Activated CD4-positive, alpha-beta T cell treated with anti-CD3 and anti-CD28 coated beads, Interleukin-2, amount 10 ng/mL, durations not matched to agents 7 days and 5 days (primary cell): ENCODE results near the gene CHSY3. TPM values are rescaled to one million over a fixed set of nuclear protein-coding genes. Genes with fewer than 3 reads are reported as not detected.
"Not testable (repeated sequence)": the region's sequence is repeated elsewhere in the genome, so short reads cannot be mapped to it uniquely, and the experiment has no call there.

Experiments
- CTCF ChIA-PET: fragments of 350-600 bp; sonication (Branson Sonifier 250); formaldehyde crosslinking; loops from one replicate; lab custom pipeline; 2021; ENCODE audit warnings: antibody characterized with exemption; lab: Charles Lee
- POLR2A ChIA-PET: fragments of 350-600 bp; sonication (Branson Sonifier 250); formaldehyde crosslinking; loops from one replicate; lab custom pipeline; 2021; ENCODE audit warnings: antibody characterized with exemption; lab: Charles Lee
- DNase-seq: peaks from one replicate; pipeline ENCODE4 v3.0.0-alpha.2; 2020
- H3K27ac Mint-ChIP-seq: one replicate; pipeline ENCODE4 v1.8.0; 2021; ENCODE audit warnings: mild to moderate bottlenecking, moderate library complexity, mixed read lengths
- H3K27me3 Mint-ChIP-seq: one replicate; pipeline ENCODE4 v1.8.0; 2021; ENCODE audit warnings: mixed read lengths
- H3K36me3 Mint-ChIP-seq: one replicate; pipeline ENCODE4 v1.8.0; 2021; ENCODE audit warnings: low read depth, mixed read lengths
- H3K4me1 Mint-ChIP-seq: one replicate; pipeline ENCODE4 v1.8.0; 2021; ENCODE audit warnings: mixed read lengths
- H3K4me3 Mint-ChIP-seq: one replicate; pipeline ENCODE4 v1.8.0; 2021; ENCODE audit warnings: mild to moderate bottlenecking, moderate library complexity, mixed read lengths
- H3K9me3 Mint-ChIP-seq: one replicate; pipeline ENCODE4 v1.8.0; 2021; ENCODE audit warnings: mixed read lengths
- total RNA-seq, 2 experiments: library from RNA; stranded (reverse); gene quantifications; one replicate each; pipeline ENCODE4 v1.2.3, GENCODE V29; 2021

Gene CHSY3
- total RNA-seq, 2 experiments from 2014 or later: not detected

DNA sequence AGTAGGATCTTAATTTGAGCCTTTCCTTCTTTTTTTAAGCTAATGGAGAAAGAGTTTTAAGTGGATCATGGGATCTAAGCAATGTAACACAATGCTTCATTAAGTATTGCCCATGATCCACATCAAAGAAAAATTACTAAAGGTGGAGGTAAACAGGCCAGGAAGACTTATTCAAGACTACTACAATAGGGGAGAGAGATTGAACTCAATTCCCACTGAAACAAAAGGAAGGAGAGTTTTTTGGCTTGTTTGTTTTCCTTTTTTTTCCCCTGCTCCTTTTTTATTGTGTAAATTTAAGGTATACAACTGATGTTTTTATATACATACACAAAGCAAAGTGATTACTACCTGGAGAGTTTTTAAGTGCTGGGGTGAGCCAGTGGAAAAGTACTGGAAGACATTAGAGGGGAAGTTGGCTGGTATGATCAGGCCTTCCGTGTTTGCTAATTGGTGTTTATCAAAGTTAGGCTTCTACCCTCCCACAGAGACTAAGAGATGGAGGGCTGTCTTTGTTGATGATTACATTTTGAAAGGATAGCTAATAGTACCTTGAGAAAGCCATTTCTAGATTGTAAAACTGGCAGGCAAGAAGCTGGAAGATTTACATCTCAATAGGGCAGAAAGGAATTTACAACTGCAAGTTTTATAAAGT lies 262.7 kb downstream of the CHSY3 start:
- H3K9me3 Mint-ChIP-seq: no peaks in the 10 kb centered on the region
- POLR2A ChIA-PET: no interaction called here
- DNase-seq: no peak
- no peak overlapping the region for H3K4me3 Mint-ChIP-seq
- CTCF ChIA-PET: interaction anchor here (0.6 kb wide), 1 partner anchor 360 kb away, joined by 3 read pairs; no protein-coding TSS in a partner anchor
- H3K27ac Mint-ChIP-seq: no peak overlapping the region
- no peaks in the 10 kb centered on the region for H3K36me3 Mint-ChIP-seq
- H3K27me3 Mint-ChIP-seq: no peaks in the 10 kb centered on the region
- H3K4me1 Mint-ChIP-seq: no peaks in the 10 kb centered on the region

DNA sequence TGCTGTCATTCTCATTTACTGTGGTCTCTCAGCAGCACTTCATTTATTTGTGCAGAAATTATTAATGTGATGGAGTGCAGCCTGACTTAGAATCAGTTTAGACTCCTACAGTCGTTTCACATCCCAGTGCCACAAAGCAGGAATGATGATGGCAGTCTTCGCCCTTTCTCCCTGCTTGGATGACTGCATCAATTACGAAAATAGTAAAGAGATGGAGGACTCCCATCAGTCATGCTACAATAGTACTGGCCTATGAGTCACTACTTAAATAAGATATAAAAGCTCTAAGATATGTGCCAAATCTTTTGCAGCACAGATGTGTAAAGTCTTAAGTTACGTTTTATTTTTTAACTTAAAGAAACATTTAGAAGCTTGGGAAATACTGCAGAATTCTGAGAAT lies 263.9 kb downstream of the CHSY3 start:
- ChIA-PET CTCF (no interaction called here), POLR2A (no interaction called here)
- Mint-ChIP-seq H3K4me1 (no peaks in the 10 kb centered on the region), H3K9me3 (no peaks in the 10 kb centered on the region), H3K27me3 (no peaks in the 10 kb centered on the region), H3K27ac (no peak overlapping the region), H3K36me3 (no peaks in the 10 kb centered on the region), H3K4me3 (no peak overlapping the region)
- DNase-seq: no peak

DNA sequence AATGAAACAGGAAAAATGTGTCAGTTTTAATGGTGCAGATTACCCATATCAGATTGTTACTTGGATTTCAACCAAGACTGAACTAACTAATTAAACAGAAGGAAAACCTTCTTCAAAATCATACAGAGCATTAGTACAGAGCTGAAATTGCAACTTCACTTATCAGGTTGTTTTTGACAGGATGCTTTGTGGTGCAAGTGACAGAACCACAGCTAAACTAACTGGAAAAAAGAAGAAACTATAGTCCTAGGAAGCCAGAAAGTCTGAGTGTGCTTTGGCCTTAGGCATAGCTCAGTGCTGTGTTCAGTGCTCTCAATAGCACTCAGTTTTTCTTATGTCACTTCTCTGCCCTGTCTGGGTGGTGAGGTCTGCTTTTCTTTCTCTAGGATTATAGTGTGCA lies 267.4 kb downstream of the CHSY3 start:
- Mint-ChIP-seq H3K36me3 (no peaks in the 10 kb centered on the region), H3K9me3 (no peaks in the 10 kb centered on the region), H3K4me1 (no peaks in the 10 kb centered on the region), H3K27me3 (no peaks in the 10 kb centered on the region), H3K4me3 (no peak overlapping the region), H3K27ac (no peak overlapping the region)
- ChIA-PET POLR2A (no interaction called here), CTCF (no interaction called here)
- no peak for DNase-seq

DNA sequence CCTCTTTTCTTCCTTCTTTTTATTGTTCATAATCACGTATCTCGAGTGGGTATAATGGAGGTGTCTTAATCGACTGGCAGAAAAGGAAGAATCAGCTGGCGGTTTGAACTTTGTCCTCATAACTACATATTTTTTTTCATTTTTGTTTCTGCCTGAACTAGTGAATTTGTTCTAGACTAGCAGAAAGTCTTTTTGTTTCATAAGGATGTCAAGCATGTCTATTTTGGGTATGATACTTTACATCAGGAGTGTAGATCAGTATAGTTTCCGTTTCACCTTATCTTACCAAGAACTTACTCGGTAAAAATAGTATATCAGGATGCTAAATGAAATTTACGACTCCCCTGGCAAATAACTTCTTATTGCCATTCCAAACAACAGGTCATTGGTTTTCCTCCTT lies 278.9 kb downstream of the CHSY3 start:
- no peaks in the 10 kb centered on the region for H3K4me1 Mint-ChIP-seq
- H3K27ac Mint-ChIP-seq: no peak overlapping the region
- H3K4me3 Mint-ChIP-seq: no peak overlapping the region
- no peaks in the 10 kb centered on the region for H3K27me3 Mint-ChIP-seq
- no peaks in the 10 kb centered on the region for H3K9me3 Mint-ChIP-seq
- ChIA-PET CTCF (no interaction called here), POLR2A (no interaction called here)
- no peaks in the 10 kb centered on the region for H3K36me3 Mint-ChIP-seq
- DNase-seq: no peak

DNA sequence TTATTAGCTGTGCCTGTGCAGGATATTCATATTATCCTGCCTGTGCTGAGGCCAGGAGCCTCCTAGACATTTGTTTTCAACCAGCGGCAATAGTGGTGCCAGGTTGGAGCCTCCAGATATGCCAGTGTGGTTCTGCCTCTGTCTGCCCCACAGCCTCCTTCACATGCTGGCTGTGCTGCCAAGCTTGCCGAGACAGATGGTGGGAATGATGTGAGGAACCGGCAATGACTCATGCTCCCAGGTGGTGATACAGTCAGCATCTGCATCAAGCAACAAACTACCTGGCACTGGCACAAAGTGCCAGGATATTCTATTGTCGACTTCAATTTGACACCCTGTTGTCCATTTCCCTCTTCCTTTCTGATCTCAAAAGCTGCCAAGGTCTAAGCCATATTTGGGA lies 285.7 kb downstream of the CHSY3 start:
- ChIA-PET POLR2A (no interaction called here), CTCF (no interaction called here)

DNA sequence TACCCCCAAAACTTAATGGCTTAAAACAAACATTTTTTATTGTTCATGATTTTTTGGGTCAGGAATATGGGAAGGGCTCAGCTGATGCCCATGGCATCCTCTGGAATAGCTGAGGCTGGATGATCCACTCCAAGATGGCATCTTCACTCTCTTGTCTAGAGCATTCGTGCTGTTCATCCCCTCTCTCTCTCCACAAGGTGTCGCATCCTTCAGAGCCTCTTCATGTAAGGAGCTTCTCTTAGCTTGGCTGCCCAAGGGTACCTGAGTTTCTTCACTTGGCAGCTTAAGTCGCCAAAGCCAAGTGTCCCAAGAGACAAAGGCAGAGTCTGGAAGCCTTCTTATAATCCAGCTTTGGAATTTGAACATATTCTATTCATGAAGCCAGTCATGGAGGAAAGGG lies 294.7 kb downstream of the CHSY3 start:
- POLR2A ChIA-PET: no interaction called here
- no peaks in the 10 kb centered on the region for H3K4me1 Mint-ChIP-seq
- H3K4me3 Mint-ChIP-seq: no peak overlapping the region
- CTCF ChIA-PET: no interaction called here
- DNase-seq: no peak
- H3K27ac Mint-ChIP-seq: no peak overlapping the region
- no peaks in the 10 kb centered on the region for H3K27me3 Mint-ChIP-seq
- H3K36me3 Mint-ChIP-seq: no peaks in the 10 kb centered on the region
- H3K9me3 Mint-ChIP-seq: no peaks in the 10 kb centered on the region

More for the DNA sequence above, 285.7 kb downstream of the CHSY3 start:
- Mint-ChIP-seq H3K4me3 (no peak overlapping the region), H3K9me3 (no peaks in the 10 kb centered on the region), H3K4me1 (no peaks in the 10 kb centered on the region), H3K36me3 (no peaks in the 10 kb centered on the region), H3K27me3 (no peaks in the 10 kb centered on the region), H3K27ac (no peak overlapping the region)
- DNase-seq: no peak

DNA sequence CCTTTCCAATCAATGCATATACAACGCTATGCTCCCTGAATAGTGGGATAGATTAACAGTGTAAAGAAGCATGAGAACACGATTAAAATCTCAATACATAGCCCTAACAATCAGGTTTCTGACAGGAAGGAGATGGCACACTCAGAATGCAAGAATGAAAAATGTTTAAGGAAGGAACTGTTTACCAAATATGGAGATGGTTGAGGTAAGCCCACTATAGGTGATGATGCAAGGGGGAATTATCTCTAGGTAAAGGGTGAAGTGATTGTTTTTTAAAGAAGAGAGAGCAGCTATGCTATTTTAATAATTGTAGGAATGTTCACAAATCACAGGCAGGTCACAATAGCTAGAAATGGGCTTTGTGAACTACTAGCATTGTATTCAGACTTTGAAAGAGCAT lies 302.4 kb downstream of the CHSY3 start:
- no peak overlapping the region for H3K27ac Mint-ChIP-seq
- no peaks in the 10 kb centered on the region for H3K27me3 Mint-ChIP-seq
- ChIA-PET POLR2A (no interaction called here), CTCF (no interaction called here)
- H3K4me1 Mint-ChIP-seq: no peaks in the 10 kb centered on the region
- no peaks in the 10 kb centered on the region for H3K36me3 Mint-ChIP-seq
- DNase-seq: no peak
- H3K4me3 Mint-ChIP-seq: no peak overlapping the region
- no peaks in the 10 kb centered on the region for H3K9me3 Mint-ChIP-seq

DNA sequence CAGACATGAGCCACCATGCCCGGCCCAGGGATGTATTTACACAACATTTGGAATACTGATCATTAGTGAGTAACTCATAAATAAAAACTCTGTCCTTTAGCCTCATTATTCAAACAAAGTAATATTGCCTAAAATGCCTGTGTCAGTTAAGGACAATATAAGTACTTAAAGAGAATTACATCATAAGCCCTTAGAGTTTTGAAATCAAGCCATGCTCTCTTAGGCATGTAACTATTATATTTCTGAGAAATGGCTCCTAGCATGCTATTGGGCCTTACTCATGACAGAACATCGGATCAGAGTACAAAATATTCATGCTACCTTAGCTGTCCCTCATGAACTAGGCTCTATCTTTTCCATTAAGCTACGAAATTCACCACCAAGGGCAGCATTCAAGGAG lies 309.3 kb downstream of the CHSY3 start:
- Mint-ChIP-seq H3K27me3 (no peaks in the 10 kb centered on the region), H3K27ac (no peak overlapping the region), H3K9me3 (no peaks in the 10 kb centered on the region), H3K36me3 (no peaks in the 10 kb centered on the region), H3K4me1 (no peaks in the 10 kb centered on the region), H3K4me3 (no peak overlapping the region)
- CTCF ChIA-PET: no interaction called here
- no peak for DNase-seq
- POLR2A ChIA-PET: no interaction called here

DNA sequence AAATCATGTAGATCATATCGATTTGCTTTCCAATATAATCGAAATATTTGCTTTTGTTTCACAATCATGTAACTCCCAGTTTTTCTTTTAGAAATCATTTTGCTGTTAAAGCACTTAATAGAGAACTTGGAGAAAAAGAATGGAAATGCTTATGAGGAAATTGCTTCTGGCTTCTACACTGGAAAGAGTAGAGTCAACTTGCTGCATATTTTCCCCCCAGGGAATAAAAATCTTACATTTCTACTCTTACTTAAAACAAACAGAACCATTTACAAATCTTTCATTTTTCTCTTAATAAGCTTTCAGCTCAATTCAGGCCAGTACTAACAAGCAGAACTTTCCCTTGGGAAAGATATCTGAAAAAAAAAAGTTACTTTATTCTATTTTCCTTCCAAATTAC lies 312.0 kb downstream of the CHSY3 start:
- POLR2A ChIA-PET: no interaction called here
- H3K27me3 Mint-ChIP-seq: no peaks in the 10 kb centered on the region
- no peaks in the 10 kb centered on the region for H3K4me1 Mint-ChIP-seq
- H3K27ac Mint-ChIP-seq: no peak overlapping the region
- H3K4me3 Mint-ChIP-seq: no peak overlapping the region
- no peaks in the 10 kb centered on the region for H3K36me3 Mint-ChIP-seq
- DNase-seq: no peak
- H3K9me3 Mint-ChIP-seq: no peaks in the 10 kb centered on the region
- CTCF ChIA-PET: no interaction called here

DNA sequence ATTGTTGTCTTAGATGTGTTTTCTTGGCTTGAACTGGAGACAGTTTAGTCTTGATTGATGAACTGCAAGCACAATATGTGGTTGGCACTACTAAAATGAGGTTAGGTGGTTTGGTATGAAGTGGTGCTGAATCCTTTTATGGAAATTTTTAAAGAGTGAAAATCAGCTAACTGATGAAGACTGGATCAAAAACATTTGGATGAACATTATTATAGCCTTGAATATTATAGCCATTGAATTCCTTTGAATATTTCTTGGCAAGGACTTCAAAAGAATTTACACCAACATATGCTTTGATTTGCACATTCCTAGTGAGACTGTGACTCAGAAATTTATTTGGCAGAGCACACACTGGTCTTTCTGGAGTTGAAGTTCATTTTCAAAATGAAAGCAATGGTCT lies 318.3 kb downstream of the CHSY3 start:
- Mint-ChIP-seq H3K27ac (no peak overlapping the region), H3K4me3 (no peak overlapping the region), H3K27me3 (peaks cover 3% of the 10 kb centered on the region), H3K4me1 (no peaks in the 10 kb centered on the region), H3K9me3 (no peaks in the 10 kb centered on the region), H3K36me3 (no peaks in the 10 kb centered on the region)
- ChIA-PET CTCF (no interaction called here), POLR2A (no interaction called here)
- DNase-seq: no peak

DNA sequence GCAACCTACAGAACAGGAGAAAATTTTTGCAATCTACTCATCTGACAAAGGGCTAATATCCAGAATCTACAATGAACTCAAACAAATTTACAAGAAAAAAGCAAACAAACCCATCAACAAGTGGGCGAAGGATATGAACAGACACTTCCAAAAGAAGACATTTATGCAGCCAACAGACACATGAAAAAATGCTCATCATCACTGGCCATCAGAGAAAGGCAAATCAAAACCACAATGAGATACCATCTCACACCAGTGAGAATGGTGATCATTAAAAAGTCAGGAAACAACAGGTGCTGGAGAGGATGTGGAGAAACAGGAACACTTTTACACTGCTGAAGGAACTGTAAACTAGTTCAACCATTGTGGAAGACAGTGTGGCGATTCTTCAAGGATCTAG lies 322.3 kb downstream of the CHSY3 start:
- H3K27ac Mint-ChIP-seq, POLR2A ChIA-PET, DNase-seq, H3K36me3 Mint-ChIP-seq, H3K27me3 Mint-ChIP-seq, H3K4me1 Mint-ChIP-seq, H3K4me3 Mint-ChIP-seq, CTCF ChIA-PET, H3K9me3 Mint-ChIP-seq: not testable (repeated sequence)

DNA sequence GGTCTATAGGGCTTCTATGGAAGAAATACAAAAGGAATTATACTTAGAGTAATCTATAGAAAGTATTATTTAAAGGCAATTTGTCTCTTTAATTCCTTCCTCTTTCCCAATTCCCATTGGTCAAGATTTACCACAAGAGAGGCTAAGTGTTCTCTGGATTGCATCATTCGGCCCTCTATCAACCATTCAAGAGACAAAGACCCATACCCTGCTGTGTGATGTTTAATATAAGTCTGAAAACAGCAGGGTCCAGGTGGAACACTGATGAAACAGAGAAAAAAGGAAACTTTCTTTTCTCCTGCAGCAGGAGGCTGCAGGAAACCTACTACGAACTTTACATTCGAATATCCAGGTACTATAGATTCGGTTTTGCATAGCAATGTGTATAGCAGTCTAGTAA lies 323.4 kb downstream of the CHSY3 start:
- ChIA-PET CTCF (no interaction called here), POLR2A (no interaction called here)
- DNase-seq: no peak
- Mint-ChIP-seq H3K27me3 (peaks cover 3% of the 10 kb centered on the region), H3K4me3 (no peak overlapping the region), H3K4me1 (no peaks in the 10 kb centered on the region), H3K27ac (no peak overlapping the region), H3K9me3 (no peaks in the 10 kb centered on the region), H3K36me3 (no peaks in the 10 kb centered on the region)

DNA sequence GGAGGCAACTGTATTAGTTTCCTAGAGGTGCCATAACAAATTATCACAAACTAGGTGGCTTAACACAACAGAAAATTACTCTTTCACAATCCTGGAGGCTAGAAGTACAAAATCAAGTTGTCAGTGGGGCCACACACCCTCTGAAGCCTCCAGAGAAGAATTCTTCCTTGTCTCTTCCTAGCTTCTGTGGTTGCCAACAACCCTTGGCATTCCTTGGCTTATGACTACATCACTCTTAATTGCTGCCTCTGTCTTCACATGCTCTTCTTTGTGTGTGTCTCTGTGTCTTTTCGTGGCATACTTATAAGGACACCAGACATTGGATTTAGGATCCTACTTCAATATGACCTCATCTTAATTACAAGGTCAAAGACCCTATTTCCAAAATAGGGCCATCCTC lies 327.5 kb downstream of the CHSY3 start:
- H3K9me3 Mint-ChIP-seq: peaks cover 4% of the 10 kb centered on the region
- H3K27ac Mint-ChIP-seq: no peak overlapping the region
- no peak overlapping the region for H3K4me3 Mint-ChIP-seq
- H3K36me3 Mint-ChIP-seq: no peaks in the 10 kb centered on the region
- no peaks in the 10 kb centered on the region for H3K27me3 Mint-ChIP-seq
- no peaks in the 10 kb centered on the region for H3K4me1 Mint-ChIP-seq
- ChIA-PET POLR2A (no interaction called here), CTCF (no interaction called here)
- no peak for DNase-seq

DNA sequence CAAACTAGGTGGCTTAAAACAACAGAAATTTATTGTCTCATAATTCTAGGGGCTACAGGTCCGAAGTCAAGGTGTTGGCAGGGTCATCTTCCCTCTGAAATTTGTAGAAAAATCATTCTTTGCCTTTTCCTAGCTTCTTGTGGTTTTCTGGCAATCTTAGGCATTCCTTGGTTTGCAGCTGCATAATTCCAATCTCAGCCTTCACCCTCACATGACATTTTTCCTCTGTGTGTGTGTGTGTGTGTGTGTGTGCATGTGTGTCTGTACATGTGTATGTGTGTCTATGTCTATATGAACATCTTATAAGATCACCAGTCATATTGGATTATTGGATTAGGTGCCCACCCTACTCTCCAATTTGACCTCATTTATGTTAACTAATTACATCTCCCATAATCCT lies 330.6 kb downstream of the CHSY3 start:
- Mint-ChIP-seq H3K9me3 (peaks cover 4% of the 10 kb centered on the region), H3K27me3 (no peaks in the 10 kb centered on the region), H3K4me3 (no peak overlapping the region), H3K4me1 (no peaks in the 10 kb centered on the region), H3K36me3 (no peaks in the 10 kb centered on the region), H3K27ac (no peak overlapping the region)
- POLR2A ChIA-PET: no interaction called here
- CTCF ChIA-PET: no interaction called here
- no peak for DNase-seq
